HK-2 (cell line): ENCODE measurements around the gene UTP20.

ENCODE experiments used
- DNase-seq: peaks from one replicate; pipeline ENCODE4 v3.0.0-alpha.2; 2018; ENCODE audit not compliant: unreplicated experiment

The UTP20 gene

GRCh38 chr12:101280006-101280505 is at the start of gene UTP20:
Gene UTP20 (plus strand): TSS chr12:101280105. CDS start chr12:101280283, 178 bp downstream.
- DNase-seq: peak; percentile 93

GRCh38 chr12:101230547-101230946 is 49.4 kb upstream of the UTP20 start:
- DNase-seq: peak; percentile 25

- DNase-seq: no peak
Observed at GRCh38 chr12:101231636-101232035, 48.3 kb upstream of the UTP20 start.

GRCh38 chr12:101235686-101236085 is 44.2 kb upstream of the UTP20 start:
- no peak for DNase-seq

- DNase-seq: no peak
Observed at GRCh38 chr12:101238306-101238705, 41.6 kb upstream of the UTP20 start.

GRCh38 chr12:101238800-101239329 is 41.0 kb upstream of the UTP20 start:
- DNase-seq: no peak

GRCh38 chr12:101243074-101243473 is 36.8 kb upstream of the UTP20 start:
- no peak for DNase-seq

- DNase-seq: no peak
Observed at GRCh38 chr12:101243616-101244015, 36.3 kb upstream of the UTP20 start.

- DNase-seq: no peak
Observed at GRCh38 chr12:101256266-101256665, 23.6 kb upstream of the UTP20 start.

GRCh38 chr12:101257357-101257756 is 22.5 kb upstream of the UTP20 start:
- no peak for DNase-seq

- no peak for DNase-seq
Observed at GRCh38 chr12:101267111-101267510, 12.8 kb upstream of the UTP20 start.

- DNase-seq: no peak
Observed at GRCh38 chr12:101276433-101276832, 3.5 kb upstream of the UTP20 start.

GRCh38 chr12:101277443-101277842 is 2.5 kb upstream of the UTP20 start:
- no peak for DNase-seq

- DNase-seq: no peak
Observed at GRCh38 chr12:101287357-101287756, 7.5 kb downstream of the UTP20 start.

GRCh38 chr12:101297661-101298060 is 17.8 kb downstream of the UTP20 start:
- no peak for DNase-seq

- no peak for DNase-seq
Observed at GRCh38 chr12:101298426-101298825, 18.5 kb downstream of the UTP20 start.

- DNase-seq: no peak
Observed at GRCh38 chr12:101299346-101299745, 19.4 kb downstream of the UTP20 start.

GRCh38 chr12:101299931-101300330 is 20.0 kb downstream of the UTP20 start:
- DNase-seq: no peak

GRCh38 chr12:101302741-101303140 is 22.8 kb downstream of the UTP20 start:
- DNase-seq: no peak

GRCh38 chr12:101305226-101305779 is 25.4 kb downstream of the UTP20 start:
- no peak for DNase-seq

- DNase-seq: no peak
Observed at GRCh38 chr12:101305794-101306193, 25.9 kb downstream of the UTP20 start.

- no peak for DNase-seq
Observed at GRCh38 chr12:101322480-101322879, 42.6 kb downstream of the UTP20 start.

- no peak for DNase-seq
Observed at GRCh38 chr12:101323255-101323654, 43.4 kb downstream of the UTP20 start.

- DNase-seq: no peak
Observed at GRCh38 chr12:101325590-101325989, 45.7 kb downstream of the UTP20 start.
